Adipocyte (in vitro differentiated cells): Measurements from ENCODE around the gene C2.
A peak's percentile ranks its signal among the peaks of the same experiment; 100 is the strongest.
"Not testable (repeated sequence)": the region's sequence is repeated elsewhere in the genome, so short reads cannot be mapped to it uniquely, and the experiment has no call there.

Experiments used
- DNase-seq: peaks from one replicate; pipeline ENCODE4 v3.0.0-alpha.2; 2015; ENCODE audit warnings: low read depth
- H3K27me3 ChIP-seq: replicated peaks from 2 replicates; pipeline ENCODE4 v1.7.0; 2013; ENCODE audit warnings: mild to moderate bottlenecking, low read length, moderate library complexity; ENCODE audit not compliant: control insufficient read depth, insufficient read depth
- H3K36me3 ChIP-seq: 2 replicates; pipeline ENCODE4 v1.7.0; 2013; ENCODE audit warnings: low read length, mild to moderate bottlenecking, moderate library complexity; ENCODE audit not compliant: control insufficient read depth, insufficient read depth, severe bottlenecking
- H3K4me1 ChIP-seq: 2 replicates; pipeline ENCODE4 v1.7.0; 2013; ENCODE audit warnings: mild to moderate bottlenecking, low read length, moderate library complexity; ENCODE audit not compliant: control insufficient read depth, insufficient read depth
- H3K4me3 ChIP-seq: 2 replicates; pipeline ENCODE4 v1.7.0; 2013; ENCODE audit warnings: mild to moderate bottlenecking, low read length, moderate library complexity
- H3K9ac ChIP-seq: 2 replicates; pipeline ENCODE4 v1.7.0; 2013; ENCODE audit warnings: mild to moderate bottlenecking, low read length, moderate library complexity
- H3K9me3 ChIP-seq: 2 replicates; pipeline ENCODE4 v1.7.0; 2013; ENCODE audit warnings: mild to moderate bottlenecking, low read length, moderate library complexity; ENCODE audit not compliant: control insufficient read depth

The C2 gene

DNA sequence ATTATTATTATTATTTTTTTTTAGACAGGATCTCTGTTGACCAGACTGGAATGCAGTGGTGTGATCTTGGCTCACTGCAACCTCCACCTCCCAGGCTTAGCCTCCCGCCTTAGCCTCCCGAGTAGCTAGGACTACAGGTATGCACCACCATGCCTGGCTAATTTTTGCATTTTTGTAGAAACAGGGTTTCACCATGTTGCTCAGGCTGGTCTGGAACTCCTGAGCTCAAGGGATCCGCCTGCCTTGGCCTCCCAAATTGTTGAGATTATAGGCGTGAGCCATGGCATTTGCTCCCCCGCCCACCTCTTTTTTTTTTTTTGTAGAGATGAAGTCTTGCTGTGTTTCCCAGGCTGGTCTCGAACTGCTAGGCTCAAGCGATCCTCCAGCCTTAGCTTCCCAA lies 18.2 kb upstream of the C2 start:
- peaks cover 31% of the 10 kb centered on the region for H3K4me1 ChIP-seq
- not testable (repeated sequence) for H3K4me3 ChIP-seq, H3K9ac ChIP-seq, H3K9me3 ChIP-seq, H3K36me3 ChIP-seq, DNase-seq, H3K27me3 ChIP-seq

DNA sequence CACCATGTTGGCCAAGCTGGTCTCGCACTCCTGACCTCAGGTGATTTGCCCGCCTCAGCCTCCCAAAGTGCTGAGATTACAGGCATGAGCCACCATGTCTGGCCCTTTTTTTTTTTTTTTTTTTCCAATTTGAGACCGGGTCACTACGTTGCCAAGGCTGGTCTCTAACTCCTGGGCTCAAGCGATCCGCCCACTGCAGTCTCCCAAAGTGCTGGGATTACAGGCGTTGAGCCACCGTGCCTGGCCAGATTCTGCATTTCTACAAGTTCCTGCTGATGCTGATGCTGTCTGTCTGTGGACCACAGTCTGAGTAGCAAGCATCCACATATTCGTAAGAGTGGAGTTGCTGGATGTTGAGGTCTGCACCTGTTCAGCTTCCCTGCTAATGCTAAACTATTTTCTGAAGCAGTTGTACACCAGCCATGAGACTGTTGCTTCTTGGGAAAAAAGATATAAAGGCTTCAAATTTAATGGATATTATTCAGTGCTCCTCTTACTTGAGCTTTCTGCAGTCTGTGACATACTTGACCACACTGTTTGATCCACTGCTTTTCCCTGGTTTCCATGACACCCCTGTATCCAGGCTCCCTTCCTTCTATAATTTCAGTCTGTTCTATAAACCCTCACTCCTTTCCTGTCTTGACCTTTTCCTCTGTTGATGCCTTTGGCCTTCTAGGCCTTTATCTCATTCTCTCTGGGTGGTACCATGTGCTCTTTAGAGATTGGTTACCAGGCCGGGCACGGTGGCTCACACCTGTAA lies 15.5 kb upstream of the C2 start:
- Histone ChIP-seq H3K36me3 (no peaks in the 10 kb centered on the region), H3K4me1 (peaks cover 29% of the 10 kb centered on the region), H3K27me3 (no peaks in the 10 kb centered on the region), H3K9me3 (no peaks in the 10 kb centered on the region), H3K9ac (no peak overlapping the region), H3K4me3 (no peak overlapping the region)
- DNase-seq: no peak

DNA sequence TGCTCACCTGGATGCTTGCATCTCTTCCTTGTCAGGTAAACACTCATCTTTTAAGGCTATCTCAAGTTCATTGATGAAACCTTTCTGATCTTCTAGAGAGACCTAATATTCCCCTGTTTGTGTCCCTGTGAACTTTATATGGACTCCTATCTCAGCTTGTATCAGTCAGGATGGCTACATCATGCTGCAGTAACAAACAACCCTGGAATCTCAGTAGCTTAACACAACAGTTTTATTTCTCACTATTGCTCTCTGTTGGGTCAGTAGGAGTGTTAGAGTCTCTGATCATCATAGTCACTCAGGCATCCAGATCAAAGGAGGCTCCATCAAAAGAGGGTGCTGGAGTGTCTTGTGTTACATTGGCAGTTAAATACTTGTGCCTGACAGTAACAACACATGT lies 12.2 kb upstream of the C2 start:
- Histone ChIP-seq H3K36me3 (no peaks in the 10 kb centered on the region), H3K27me3 (no peaks in the 10 kb centered on the region), H3K4me1 (peaks cover 11% of the 10 kb centered on the region), H3K9me3 (no peaks in the 10 kb centered on the region), H3K4me3 (no peak overlapping the region), H3K9ac (no peak overlapping the region)
- DNase-seq: no peak

DNA sequence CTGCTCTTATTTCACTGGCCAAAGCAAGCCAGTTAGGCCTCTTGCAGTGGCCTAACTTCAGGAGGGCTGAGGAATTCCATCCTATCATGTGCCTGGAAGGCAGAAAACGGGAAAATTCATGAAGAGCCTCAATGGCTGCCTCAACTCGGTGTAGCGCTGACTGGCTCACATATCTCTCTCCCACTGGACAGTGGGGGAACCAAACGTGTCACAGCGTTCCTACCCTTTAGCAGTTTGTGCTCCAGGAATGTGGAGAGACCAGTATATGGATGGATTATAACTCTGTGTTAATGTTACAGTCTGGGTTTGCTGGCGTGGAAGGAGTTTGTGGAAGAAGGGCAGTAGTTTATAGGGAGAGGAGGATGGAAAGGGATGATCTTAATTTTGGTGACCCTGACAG lies 11.8 kb upstream of the C2 start:
- Histone ChIP-seq H3K4me1 (peaks cover 10% of the 10 kb centered on the region), H3K27me3 (no peaks in the 10 kb centered on the region), H3K9ac (no peak overlapping the region), H3K4me3 (no peak overlapping the region), H3K36me3 (no peaks in the 10 kb centered on the region), H3K9me3 (no peaks in the 10 kb centered on the region)
- no peak for DNase-seq

DNA sequence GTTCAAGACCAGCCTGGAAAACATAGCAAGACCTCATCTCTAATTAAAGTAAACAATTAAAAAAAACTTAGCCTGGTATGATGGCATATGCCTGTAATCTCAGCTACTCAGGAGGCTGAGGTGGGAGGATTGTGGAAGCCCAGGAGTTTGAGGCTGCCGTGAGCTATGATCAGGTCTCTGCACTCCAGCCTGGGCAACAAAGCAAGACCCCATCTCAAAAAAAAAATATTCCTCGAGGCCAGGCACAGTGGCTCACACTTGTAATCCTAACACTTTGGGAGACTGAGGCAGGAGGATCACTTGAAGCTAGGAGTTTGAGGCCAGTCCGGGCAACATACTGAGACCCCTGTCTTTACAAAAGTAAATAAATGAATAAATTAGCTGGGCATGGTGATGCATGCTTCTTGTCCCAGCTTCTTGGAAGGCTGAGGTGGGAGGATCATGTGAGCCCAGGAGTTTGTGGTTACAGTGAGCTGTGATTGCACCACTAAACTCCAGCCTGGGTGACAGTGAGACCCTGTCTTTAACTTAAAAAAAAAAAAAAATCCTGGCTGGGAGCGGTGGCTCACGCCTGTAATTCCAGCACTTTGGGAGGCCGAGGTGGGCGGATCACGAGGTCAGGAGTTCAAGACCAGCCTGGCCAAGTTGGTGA lies 9.3 kb upstream of the C2 start:
- H3K4me3 ChIP-seq: no peak overlapping the region

GRCh38 chr6:31919624-31920303 lies 7.8 kb upstream of the C2 start:
- Histone ChIP-seq H3K4me1 (no peaks in the 10 kb centered on the region), H3K27me3 (no peaks in the 10 kb centered on the region), H3K9me3 (no peaks in the 10 kb centered on the region), H3K36me3 (no peaks in the 10 kb centered on the region), H3K4me3 (no peak overlapping the region), H3K9ac (no peak overlapping the region)
- no peak for DNase-seq

More for the DNA sequence above, 9.3 kb upstream of the C2 start:
- H3K27me3 ChIP-seq: no peaks in the 10 kb centered on the region
- no peaks in the 10 kb centered on the region for H3K4me1 ChIP-seq
- no peaks in the 10 kb centered on the region for H3K9me3 ChIP-seq
- no peak overlapping the region for H3K9ac ChIP-seq
- no peaks in the 10 kb centered on the region for H3K36me3 ChIP-seq
- no peak for DNase-seq

DNA sequence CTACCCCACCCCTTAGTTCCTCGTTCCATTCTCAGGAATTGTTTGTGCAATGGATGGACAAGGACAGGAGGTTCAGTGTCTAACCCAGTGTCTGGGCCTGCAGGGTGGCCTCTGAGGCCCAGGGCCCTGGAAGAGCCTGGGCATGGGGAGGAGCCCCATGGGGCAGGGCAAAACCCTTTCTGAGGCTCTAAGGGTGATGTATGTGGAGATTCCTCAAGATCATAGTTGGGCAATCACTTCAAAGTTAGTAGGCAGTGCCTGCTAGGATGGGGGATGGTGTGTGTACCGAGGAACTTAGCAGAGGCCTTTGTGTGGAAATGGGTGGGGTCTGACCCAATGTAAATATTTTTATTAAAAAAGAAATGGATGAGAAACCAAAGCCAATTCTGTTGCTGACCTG lies 6.7 kb upstream of the C2 start:
- H3K4me1 ChIP-seq: no peaks in the 10 kb centered on the region
- H3K9me3 ChIP-seq: no peaks in the 10 kb centered on the region
- DNase-seq: peak; percentile 58
- H3K9ac ChIP-seq: no peak overlapping the region
- H3K4me3 ChIP-seq: no peak overlapping the region
- no peaks in the 10 kb centered on the region for H3K27me3 ChIP-seq
- no peaks in the 10 kb centered on the region for H3K36me3 ChIP-seq

DNA sequence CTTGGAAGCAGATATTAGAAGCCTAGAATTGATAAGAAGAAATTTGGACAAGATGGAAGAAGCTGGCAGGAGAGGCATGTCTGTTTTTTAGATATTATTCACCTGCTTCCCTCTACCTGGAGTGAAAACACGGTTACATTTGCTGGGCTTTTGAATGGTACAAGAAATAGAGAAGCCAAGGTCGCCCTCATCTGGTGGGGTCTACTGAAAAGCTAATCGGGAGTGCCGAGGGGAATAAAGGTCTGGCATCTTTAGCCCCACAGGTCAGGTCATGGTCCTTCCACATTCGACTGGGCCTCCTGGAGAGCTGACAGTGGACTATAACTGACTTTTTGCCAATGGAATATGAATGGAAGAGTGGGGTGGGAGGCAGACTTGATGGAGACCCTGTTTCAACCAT lies 4.6 kb upstream of the C2 start:
- H3K27me3 ChIP-seq: no peaks in the 10 kb centered on the region
- DNase-seq: no peak
- H3K9me3 ChIP-seq: peaks cover 3% of the 10 kb centered on the region
- H3K9ac ChIP-seq: no peak overlapping the region
- H3K4me3 ChIP-seq: no peak overlapping the region
- peaks cover 12% of the 10 kb centered on the region for H3K4me1 ChIP-seq
- no peaks in the 10 kb centered on the region for H3K36me3 ChIP-seq

GRCh38 chr6:31927863-31928671 lies 550 bp downstream of the C2 start:
- DNase-seq: no peak
- peak overlapping the region; percentile 73 for H3K4me3 ChIP-seq

GRCh38 chr6:31928672-31928939 lies 1.1 kb downstream of the C2 start:
- Histone ChIP-seq H3K4me1 (peaks cover 16% of the 10 kb centered on the region), H3K9ac (no peak overlapping the region), H3K36me3 (no peaks in the 10 kb centered on the region), H3K27me3 (peaks cover 6% of the 10 kb centered on the region), H3K9me3 (peaks cover 3% of the 10 kb centered on the region), H3K4me3 (no peak overlapping the region)
- no peak for DNase-seq

More at GRCh38 chr6:31927863-31928671, 550 bp downstream of the C2 start:
- no peaks in the 10 kb centered on the region for H3K36me3 ChIP-seq
- peaks cover 1% of the 10 kb centered on the region for H3K27me3 ChIP-seq
- peak overlapping the region; percentile 65 for H3K9ac ChIP-seq
- peaks cover 16% of the 10 kb centered on the region for H3K4me1 ChIP-seq
- H3K9me3 ChIP-seq: peaks cover 3% of the 10 kb centered on the region

GRCh38 chr6:31930962-31931361 lies 3.4 kb downstream of the C2 start:
- Histone ChIP-seq H3K4me3 (no peak overlapping the region), H3K27me3 (peaks cover 7% of the 10 kb centered on the region), H3K4me1 (peaks cover 16% of the 10 kb centered on the region), H3K36me3 (no peaks in the 10 kb centered on the region), H3K9me3 (peaks cover 1% of the 10 kb centered on the region), H3K9ac (no peak overlapping the region)
- DNase-seq: no peak
